Motor neuron (in vitro differentiated cells): ENCODE data around the gene POLR2M. TPM values are rescaled to one million over a fixed set of nuclear protein-coding genes. Genes with fewer than 3 reads are reported as not detected.

ENCODE experiments used
- ATAC-seq, 8 experiments: fragments of 200-7000 bp; cut with Tn5 transposase; replicated peaks in 6 of 8; 2 replicates each; pipeline ENCODE4 v1.8.0; 2021; ENCODE audit warnings: mild to moderate bottlenecking in 8 of 8, moderate library complexity in 8 of 8
- H3K27ac ChIP-seq, 2 donors: fragments of 250-450 bp; sonication (Bioruptor Pico); 2 replicates each; pipeline ENCODE4 v1.9.0; 2021; ENCODE audit warnings: antibody characterized with exemption in 2 of 2, mild to moderate bottlenecking in 2 of 2, moderate library complexity in 1 of 2
- H3K4me1 ChIP-seq, 2 donors: fragments of 250-450 bp; sonication (Bioruptor Pico); replicated peaks in 1 of 2; 2 replicates each; pipeline ENCODE4 v1.6.1; 2021; ENCODE audit warnings: antibody characterized with exemption in 2 of 2, mild to moderate bottlenecking in 2 of 2, moderate library complexity in 1 of 2
- H3K4me3 ChIP-seq, 5 donors: fragments of 250-450 bp; sonication (Bioruptor Pico); 2 replicates each; pipeline ENCODE4 v1.9.0; 2021; ENCODE audit warnings: antibody characterized with exemption in 5 of 5, mild to moderate bottlenecking in 5 of 5, moderate library complexity in 4 of 5
- WGBS, 10 experiments: fragments of 450-650 bp; shearing (Covaris generic); methylation state at CpG; one replicate each; pipeline ENCODE4 v1.0.0; 2022; 5-methylcytosine and 5-hydroxymethylcytosine counted together
- in situ Hi-C, 9 experiments: fragments of 400-800 bp; cut with MboI; loops; one replicate each; pipeline ENCODE4 v1.15.0; 2021; ENCODE audit warnings: low sequenced_read_pairs in 9 of 9, low pct_unique_long_range_greater_than_20kb in 2 of 9; ENCODE audit not compliant: unreplicated experiment in 9 of 9
- total RNA-seq, 8 experiments: library from RNA; unstranded; fragments of 300-600 nt; gene quantifications; 2 replicates each; pipeline versions ENCODE4 v1.2.3 to v1.2.4, GENCODE V29; 2022

The POLR2M gene
- total RNA-seq, 8 experiments from 2014 or later, result 20.9 to 55.2 (median 37.9) TPM

DNA sequence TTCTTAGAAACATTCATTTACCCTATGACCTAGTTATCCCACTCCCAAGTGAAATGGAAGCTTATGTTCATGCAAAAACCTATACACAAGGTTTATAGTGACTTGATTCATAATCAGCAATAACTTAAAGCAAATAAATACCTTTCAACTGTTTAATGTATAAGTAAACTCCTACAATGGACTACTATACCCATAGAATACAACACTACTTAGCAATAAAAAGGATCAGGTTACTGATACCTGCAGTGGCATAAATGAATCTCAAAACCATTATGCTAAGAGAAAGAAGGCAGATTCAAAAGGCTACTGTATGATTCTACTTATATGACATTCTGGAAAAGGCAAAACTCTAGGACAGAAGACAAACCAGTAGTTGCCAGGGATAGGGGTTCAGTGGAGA, 8.3 kb upstream of the POLR2M start:
- Histone ChIP-seq H3K4me1 (no peaks in the 10 kb centered on the region), H3K4me3 (no peak overlapping the region), H3K27ac (no peak overlapping the region)
- no peak for ATAC-seq
- in situ Hi-C loops, result no loop called here

DNA sequence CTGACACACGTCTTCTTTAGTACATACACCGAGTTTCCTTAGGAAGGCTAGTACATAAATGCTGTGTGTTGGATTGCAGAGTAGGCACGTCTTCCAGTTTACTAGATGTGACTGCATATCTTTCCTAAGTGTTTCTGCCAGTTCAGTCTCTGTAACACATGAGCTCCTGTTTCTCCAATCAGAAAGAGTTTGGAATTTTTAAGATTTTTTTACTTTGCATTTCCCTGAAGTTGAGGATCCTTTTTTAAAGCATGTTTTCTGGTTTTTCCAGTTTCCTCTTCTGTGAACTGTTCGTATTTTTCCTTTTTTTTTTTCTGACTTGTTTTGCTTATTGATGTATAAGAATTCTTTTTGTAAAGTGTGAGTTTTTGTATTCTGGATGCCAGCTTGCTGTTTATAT, 7.5 kb upstream of the POLR2M start:
- ATAC-seq, result no peak
- no peak overlapping the region for H3K27ac ChIP-seq
- H3K4me1 ChIP-seq, result no peaks in the 10 kb centered on the region
- no peak overlapping the region for H3K4me3 ChIP-seq
- in situ Hi-C loops, result no loop called here
- 21 to 86% (median 66%) methylated on average over 1 to 4 of the region's 4 CpGs for WGBS, 10 experiments

DNA sequence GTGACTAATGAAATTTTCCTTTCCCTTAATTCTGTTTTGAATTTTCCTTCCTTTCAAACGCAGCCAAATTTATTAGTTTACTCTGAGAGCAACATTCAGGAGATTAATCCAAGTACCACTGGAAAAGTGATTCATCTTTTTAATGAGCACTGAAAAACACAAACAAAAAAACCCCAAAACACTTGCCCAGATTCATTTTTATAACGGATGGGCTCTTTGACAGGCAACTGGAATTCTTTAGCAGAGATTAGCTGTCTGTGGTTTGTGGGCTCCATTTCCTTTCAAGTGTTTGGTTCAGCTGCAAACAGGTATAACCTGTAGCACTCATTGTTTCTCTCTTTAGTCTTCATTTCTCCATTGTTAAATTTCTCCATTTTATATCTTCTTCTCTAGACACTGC, 3.1 kb upstream of the POLR2M start:
- H3K27ac ChIP-seq, result no peak overlapping the region
- in situ Hi-C loops, result no loop called here
- H3K4me1 ChIP-seq, result peaks cover 8 to 14% of the 10 kb centered on the region in 2 donors
- ATAC-seq, result no peak
- H3K4me3 ChIP-seq, result no peak overlapping the region
- WGBS, 10 experiments, result 7 to 87% (median 70%) methylated on average over 1 to 2 of the region's 2 CpGs; no CpG with 5 or more reads in 1 of the 10 experiments

DNA sequence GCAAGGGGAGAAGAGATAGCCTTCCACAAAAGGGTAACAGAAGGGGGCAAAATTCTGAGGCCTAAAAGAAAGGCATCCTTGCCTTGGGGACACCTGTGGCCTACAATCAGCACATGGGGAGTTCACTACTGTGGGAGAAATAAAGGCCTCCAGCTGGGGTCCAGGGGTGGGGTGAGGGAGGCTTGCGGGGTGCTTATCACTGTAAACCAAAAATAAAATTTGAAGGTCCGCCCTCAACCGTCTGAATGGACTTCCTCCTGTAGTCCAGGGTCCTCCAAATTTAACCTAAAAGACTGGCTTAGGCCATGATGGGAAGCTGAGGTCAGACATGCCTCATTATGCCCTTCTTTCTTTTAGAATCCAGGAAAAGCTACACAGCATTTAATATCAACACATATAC, 2.1 kb upstream of the POLR2M start:
- in situ Hi-C loops, result no loop called here
- no peak for ATAC-seq
- WGBS, 10 experiments, result 40 to 100% (median 100%) methylated on average over 1 to 2 of the region's 3 CpGs; no CpG with 5 or more reads in 7 of the 10 experiments
- Histone ChIP-seq H3K27ac (no peak overlapping the region), H3K4me3 (no peak overlapping the region), H3K4me1 (peaks cover 8 to 15% of the 10 kb centered on the region in 2 donors)

GRCh38 chr15:57705746-57706404, 639 bp upstream of the POLR2M start:
- peak overlapping the region; percentile 81 to 90 for H3K27ac ChIP-seq
- in situ Hi-C loops, result no loop called here
- peaks cover 8 to 15% of the 10 kb centered on the region in 2 donors for H3K4me1 ChIP-seq
- ATAC-seq, result peak in 4 of 8 experiments; percentile 5 to 10 (median 6)
- peak overlapping the region; percentile 73 to 95 (median 77) for H3K4me3 ChIP-seq
- 74 to 100% (median 96%) methylated on average over 1 to 9 of the region's 12 CpGs; no CpG with 5 or more reads in 2 of the 10 experiments for WGBS, 10 experiments

- in situ Hi-C loops, result no loop called here
- Histone ChIP-seq H3K4me1 (peaks cover 8 to 15% of the 10 kb centered on the region in 2 donors), H3K27ac (no peak overlapping the region), H3K4me3 (peak overlapping the region in 4 of 5 donors; percentile 74 to 95 (median 80))
- 33 to 88% (median 72%) methylated on average over 2 to 4 of the region's 4 CpGs; no CpG with 5 or more reads in 1 of the 10 experiments for WGBS, 10 experiments
- ATAC-seq, result no peak
These were observed 1.5 kb downstream of the POLR2M start for GRCh38 chr15:57708047-57708446.

- no peaks in the 10 kb centered on the region for H3K4me1 ChIP-seq
- no peak overlapping the region for H3K27ac ChIP-seq
- no peak overlapping the region for H3K4me3 ChIP-seq
- no peak for ATAC-seq
- 86 to 100% (median 100%) methylated on average over 1 to 2 of the region's 2 CpGs; no CpG with 5 or more reads in 1 of the 10 experiments for WGBS, 10 experiments
- in situ Hi-C loops, result no loop called here
These were observed 11.8 kb downstream of the POLR2M start for GRCh38 chr15:57718309-57718708.

- Histone ChIP-seq H3K4me3 (no peak overlapping the region), H3K27ac (no peak overlapping the region), H3K4me1 (no peaks in the 10 kb centered on the region)
- WGBS, 10 experiments, result 16 to 100% (median 84%) methylated on average over 1 to 3 of the region's 3 CpGs; no CpG with 5 or more reads in 1 of the 10 experiments
- in situ Hi-C loops, result no loop called here
- ATAC-seq, result no peak
These were observed 14.4 kb downstream of the POLR2M start for GRCh38 chr15:57720867-57721266.

DNA sequence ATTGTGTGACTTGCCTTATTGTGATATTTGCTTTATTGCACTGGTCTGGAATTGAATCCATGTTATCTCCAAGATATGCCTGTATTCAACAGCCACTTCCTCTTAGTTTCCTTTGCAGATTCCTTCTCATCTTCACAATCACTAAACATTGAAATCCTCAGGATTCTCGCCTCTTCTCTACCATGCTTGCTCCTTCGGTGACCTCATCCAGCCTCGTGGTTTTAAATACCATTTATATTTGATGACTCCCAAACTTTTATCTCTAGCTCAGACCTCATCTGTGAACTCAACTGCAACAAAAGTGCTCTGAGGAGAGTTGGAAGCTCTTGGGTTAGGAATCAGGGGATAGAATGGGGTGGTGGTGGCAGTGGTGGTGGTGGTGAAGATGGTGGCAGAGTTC, 19.9 kb downstream of the POLR2M start:
- Histone ChIP-seq H3K4me1 (peaks cover 3% of the 10 kb centered on the region in 2 donors), H3K27ac (no peak overlapping the region), H3K4me3 (no peak overlapping the region)
- 0 to 100% (median 97%) methylated on average over 1 to 3 of the region's 3 CpGs; no CpG with 5 or more reads in 1 of the 10 experiments for WGBS, 10 experiments
- in situ Hi-C loops, result loop anchor here in 3 of 9 experiments (25.0 kb wide), 3 partner anchors 136 to 461 kb away; partner anchors contain the start of gene ALDH1A2 (in 1 of the 3)
- no peak for ATAC-seq

GRCh38 chr15:57727031-57727430, 20.5 kb downstream of the POLR2M start:
- ATAC-seq, result peak in 2 of 8 experiments; percentile 44 to 47
- H3K27ac ChIP-seq, result no peak overlapping the region
- 83 to 100% (median 92%) methylated on average over 2 to 5 of the region's 6 CpGs; no CpG with 5 or more reads in 4 of the 10 experiments for WGBS, 10 experiments
- in situ Hi-C loops, result loop anchor here in 3 of 9 experiments (25.0 kb wide), 3 partner anchors 135 to 460 kb away; partner anchors contain the start of gene ALDH1A2 (in 1 of the 3)
- H3K4me3 ChIP-seq, result no peak overlapping the region
- peaks cover 7 to 8% of the 10 kb centered on the region in 2 donors for H3K4me1 ChIP-seq

GRCh38 chr15:57728436-57728835, 21.9 kb downstream of the POLR2M start:
- in situ Hi-C loops, result loop anchor here in 3 of 9 experiments (25.0 kb wide), 3 partner anchors 134 to 459 kb away; partner anchors contain the start of gene ALDH1A2 (in 1 of the 3)
- WGBS, 10 experiments, result 86 to 100% (median 93%) methylated on average over 1 to 5 of the region's 8 CpGs; no CpG with 5 or more reads in 7 of the 10 experiments
- Histone ChIP-seq H3K4me3 (no peak overlapping the region), H3K4me1 (peaks cover 7 to 8% of the 10 kb centered on the region in 2 donors), H3K27ac (no peak overlapping the region)
- ATAC-seq, result peak in 2 of 8 experiments; percentile 46 to 52

DNA sequence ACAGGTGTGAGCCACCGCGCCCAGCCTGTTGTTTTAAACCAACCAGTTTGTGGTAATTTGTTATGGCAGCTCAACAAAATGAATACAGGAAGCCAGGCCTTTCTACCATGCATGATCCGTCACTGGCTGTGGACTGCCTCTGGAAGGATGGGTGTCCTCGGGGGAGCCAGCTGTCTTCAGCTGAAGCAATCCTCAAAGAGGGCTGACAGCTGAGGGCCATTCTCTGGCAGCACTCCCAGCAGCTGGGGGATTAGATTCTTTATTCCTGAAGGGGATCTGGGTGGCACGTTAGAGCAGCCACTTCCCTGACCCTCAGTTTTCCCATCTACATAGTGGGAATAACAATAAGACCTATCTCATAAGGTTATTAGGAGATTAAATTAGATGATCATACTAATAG, 24.4 kb downstream of the POLR2M start:
- Histone ChIP-seq H3K27ac (no peak overlapping the region), H3K4me3 (no peak overlapping the region), H3K4me1 (peaks cover 7 to 8% of the 10 kb centered on the region in 2 donors)
- WGBS, 10 experiments, result 40 to 91% (median 82%) methylated on average over 1 to 5 of the region's 5 CpGs; no CpG with 5 or more reads in 4 of the 10 experiments
- ATAC-seq, result no peak
- in situ Hi-C loops, result loop anchor here in 3 of 9 experiments (25.0 kb wide), 3 partner anchors 131 to 456 kb away; partner anchors contain the start of gene ALDH1A2 (in 1 of the 3)

GRCh38 chr15:57731530-57732103, 25.1 kb downstream of the POLR2M start:
- H3K4me1 ChIP-seq, result peaks cover 7 to 8% of the 10 kb centered on the region in 2 donors
- ATAC-seq, result peak in 4 of 8 experiments; percentile 23 to 72 (median 48)
- H3K4me3 ChIP-seq, result no peak overlapping the region
- no peak overlapping the region for H3K27ac ChIP-seq
- WGBS, 10 experiments, result 58 to 100% (median 82%) methylated on average over 1 to 5 of the region's 6 CpGs; no CpG with 5 or more reads in 2 of the 10 experiments
- in situ Hi-C loops, result loop anchor here in 3 of 9 experiments (25.0 kb wide), 3 partner anchors 131 to 456 kb away; partner anchors contain the start of gene ALDH1A2 (in 1 of the 3)
